ENCODE results near the gene SPAG16.
"Not testable (repeated sequence)": the region's sequence is repeated elsewhere in the genome, so short reads cannot be mapped to it uniquely, and the experiment has no call there.

Gene SPAG16

DNA sequence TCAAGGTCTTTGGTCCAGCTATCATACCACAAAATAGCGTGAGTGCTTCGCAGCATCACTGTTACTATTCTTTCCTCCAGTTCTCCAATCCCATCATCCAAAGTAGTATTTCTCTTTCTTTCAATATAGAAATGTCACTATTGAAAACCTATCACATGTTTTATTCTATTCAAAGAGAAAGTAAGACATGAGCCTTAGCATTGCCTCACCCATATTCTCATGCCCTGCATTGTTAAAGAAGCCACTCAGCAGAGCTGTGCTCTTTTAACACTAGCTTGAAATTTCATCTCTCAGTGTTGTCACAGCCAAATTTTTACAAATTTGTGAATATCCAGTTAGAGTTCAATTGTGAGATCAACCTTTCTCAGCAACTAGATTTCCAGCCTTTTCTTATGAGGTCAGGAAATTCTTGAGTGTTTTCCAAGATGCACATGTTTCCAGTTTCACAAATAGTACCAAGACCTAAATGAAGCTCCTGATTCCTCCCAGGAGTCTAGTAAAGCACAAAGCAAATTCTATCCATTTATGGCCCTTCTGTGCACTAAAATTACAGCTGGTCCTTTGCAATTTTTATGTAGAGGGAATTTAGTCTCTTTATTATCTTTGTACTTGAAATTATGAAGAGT, 343.7 kb downstream of the SPAG16 start:
- no peak overlapping the region for H3K27ac Mint-ChIP-seq
- H3K36me3 Mint-ChIP-seq (ENCODE audit: low read depth): no peaks in the 10 kb centered on the region
- no peaks in the 10 kb centered on the region for H3K27me3 Mint-ChIP-seq (ENCODE audit: low read depth)
- no peaks in the 10 kb centered on the region for H3K9me3 Mint-ChIP-seq
- H3K4me3 Mint-ChIP-seq: no peak overlapping the region
- no peaks in the 10 kb centered on the region for H3K4me1 Mint-ChIP-seq (ENCODE audit: low read depth)

DNA sequence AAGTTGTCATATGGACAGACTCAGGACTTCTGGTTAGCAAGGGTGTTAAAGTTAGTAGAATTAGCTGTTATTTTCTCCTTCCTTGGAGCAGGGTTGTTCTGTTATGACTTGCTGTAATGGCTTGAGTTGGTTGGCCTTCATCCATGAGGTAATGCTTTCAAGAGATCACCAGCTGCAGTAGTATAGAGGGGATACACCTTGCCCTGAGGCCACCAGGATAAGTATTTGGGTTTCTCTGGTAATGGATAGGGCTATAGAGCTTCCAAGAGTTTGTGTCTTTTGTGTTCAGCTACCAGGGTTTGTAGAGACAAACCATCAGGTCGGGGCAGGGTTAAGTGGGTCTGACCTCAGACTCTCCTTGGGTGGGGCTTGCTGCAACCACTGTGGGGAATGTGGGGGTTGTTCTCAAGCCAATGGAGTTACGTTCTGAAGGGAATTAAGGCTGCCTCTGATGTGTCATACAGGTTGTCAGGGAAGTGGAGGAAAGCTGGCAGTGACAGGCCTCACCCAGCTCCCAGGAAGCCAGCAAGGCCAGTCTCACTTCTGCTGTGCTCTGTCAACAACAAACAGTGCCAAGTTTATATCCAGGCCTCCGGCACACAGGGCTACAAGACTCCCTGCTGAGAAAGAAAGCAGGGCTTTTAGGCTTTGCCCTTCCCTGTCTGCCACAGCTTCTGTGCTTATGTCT, 356.6 kb downstream of the SPAG16 start:
- H3K9me3 Mint-ChIP-seq: peaks cover 3% of the 10 kb centered on the region
- H3K27ac Mint-ChIP-seq: no peak overlapping the region

DNA sequence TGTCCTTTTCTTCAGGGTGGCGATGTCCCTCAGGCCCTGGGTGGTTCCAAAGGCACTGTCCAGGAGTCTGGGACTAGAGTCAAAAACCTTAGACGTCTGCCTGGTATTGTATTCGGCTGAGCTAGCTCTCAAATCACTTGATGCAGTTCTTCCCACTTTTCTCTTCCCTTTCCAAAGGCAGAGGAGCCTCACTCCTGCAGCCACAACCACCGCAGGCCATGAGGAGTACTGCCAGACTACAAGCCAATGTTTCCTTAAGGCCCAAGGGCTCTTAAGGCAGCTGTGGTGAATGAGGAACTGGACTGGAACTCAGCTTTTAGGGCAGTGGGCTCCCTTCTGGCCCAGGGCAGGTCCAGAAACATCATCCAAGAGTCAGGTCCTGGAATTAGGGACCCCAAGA, 360.7 kb downstream of the SPAG16 start:
- no peaks in the 10 kb centered on the region for H3K27me3 Mint-ChIP-seq (ENCODE audit: low read depth)
- no peak overlapping the region for H3K4me3 Mint-ChIP-seq
- peaks cover 3% of the 10 kb centered on the region for H3K9me3 Mint-ChIP-seq
- H3K27ac Mint-ChIP-seq: no peak overlapping the region
- no peaks in the 10 kb centered on the region for H3K4me1 Mint-ChIP-seq (ENCODE audit: low read depth)
- H3K36me3 Mint-ChIP-seq (ENCODE audit: low read depth): no peaks in the 10 kb centered on the region

More for the DNA sequence above, 356.6 kb downstream of the SPAG16 start:
- no peaks in the 10 kb centered on the region for H3K27me3 Mint-ChIP-seq (ENCODE audit: low read depth)
- H3K36me3 Mint-ChIP-seq (ENCODE audit: low read depth): no peaks in the 10 kb centered on the region
- no peaks in the 10 kb centered on the region for H3K4me1 Mint-ChIP-seq (ENCODE audit: low read depth)
- H3K4me3 Mint-ChIP-seq: no peak overlapping the region

DNA sequence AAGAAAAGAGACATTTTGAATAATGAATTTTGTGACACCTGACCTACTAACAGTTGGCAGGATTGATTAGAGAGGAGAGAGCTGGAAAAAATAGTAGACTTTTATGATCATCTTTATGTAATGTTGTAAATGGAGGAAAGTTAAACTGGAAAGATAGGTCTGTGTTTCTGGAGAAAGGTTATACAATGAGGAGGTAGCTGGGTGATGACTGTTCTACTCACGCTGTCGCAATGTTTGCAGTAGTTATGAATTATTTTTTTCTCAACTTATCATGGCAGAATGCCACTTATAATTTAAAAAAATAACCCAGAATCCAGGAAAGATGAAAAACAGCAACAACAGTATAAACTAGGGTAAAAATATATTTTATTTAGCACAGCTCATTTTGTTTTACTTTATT, 364.9 kb downstream of the SPAG16 start:
- Mint-ChIP-seq H3K4me3 (no peak overlapping the region), H3K4me1 (ENCODE audit: low read depth) (no peaks in the 10 kb centered on the region), H3K9me3 (no peaks in the 10 kb centered on the region), H3K36me3 (ENCODE audit: low read depth) (no peaks in the 10 kb centered on the region), H3K27me3 (ENCODE audit: low read depth) (no peaks in the 10 kb centered on the region), H3K27ac (no peak overlapping the region)

DNA sequence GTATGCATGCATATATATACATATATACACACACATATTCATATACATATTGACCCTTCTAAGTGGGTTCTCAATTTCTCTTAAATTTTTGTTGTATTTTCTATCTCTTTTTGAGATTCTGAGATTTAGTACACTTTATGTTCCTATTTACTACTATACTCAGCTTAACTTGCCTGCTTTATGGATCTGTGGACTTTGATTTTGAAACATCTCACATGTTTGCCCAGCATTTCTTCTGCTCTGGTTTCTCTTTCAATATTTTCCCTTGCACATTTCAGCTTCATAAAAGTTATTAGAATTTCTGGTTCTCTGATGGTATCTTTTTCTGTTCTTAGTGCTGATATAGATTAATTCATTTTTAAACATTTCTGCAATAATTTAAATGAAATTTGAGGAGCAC, 380.6 kb downstream of the SPAG16 start:
- H3K36me3 Mint-ChIP-seq (ENCODE audit: low read depth): no peaks in the 10 kb centered on the region
- peaks cover 7% of the 10 kb centered on the region for H3K9me3 Mint-ChIP-seq
- H3K4me3 Mint-ChIP-seq: no peak overlapping the region
- H3K4me1 Mint-ChIP-seq (ENCODE audit: low read depth): no peaks in the 10 kb centered on the region
- no peak overlapping the region for H3K27ac Mint-ChIP-seq
- H3K27me3 Mint-ChIP-seq (ENCODE audit: low read depth): no peaks in the 10 kb centered on the region

DNA sequence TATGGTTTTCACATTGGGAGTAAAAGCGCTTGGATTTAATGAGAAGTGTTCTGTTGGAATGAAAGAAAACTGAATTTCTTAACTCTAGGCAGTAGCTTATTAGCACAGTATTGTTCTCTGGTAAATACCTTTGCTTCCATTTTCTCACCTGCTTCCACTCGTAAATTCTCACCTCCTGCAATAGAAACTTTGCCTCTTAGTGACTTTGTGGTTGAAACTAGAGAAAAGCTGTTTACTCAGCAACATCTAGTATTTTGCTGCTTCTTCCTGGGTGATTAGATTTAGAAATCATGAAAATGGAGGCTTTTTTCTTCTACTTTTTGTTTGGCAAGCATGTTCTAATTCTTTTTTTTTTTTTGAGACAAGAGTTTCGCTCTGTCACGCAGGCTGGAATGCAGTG, 385.4 kb downstream of the SPAG16 start:
- Mint-ChIP-seq H3K27ac (no peak overlapping the region), H3K27me3 (ENCODE audit: low read depth) (no peaks in the 10 kb centered on the region), H3K36me3 (ENCODE audit: low read depth) (no peaks in the 10 kb centered on the region), H3K4me1 (ENCODE audit: low read depth) (no peaks in the 10 kb centered on the region), H3K9me3 (peaks cover 13% of the 10 kb centered on the region), H3K4me3 (no peak overlapping the region)

DNA sequence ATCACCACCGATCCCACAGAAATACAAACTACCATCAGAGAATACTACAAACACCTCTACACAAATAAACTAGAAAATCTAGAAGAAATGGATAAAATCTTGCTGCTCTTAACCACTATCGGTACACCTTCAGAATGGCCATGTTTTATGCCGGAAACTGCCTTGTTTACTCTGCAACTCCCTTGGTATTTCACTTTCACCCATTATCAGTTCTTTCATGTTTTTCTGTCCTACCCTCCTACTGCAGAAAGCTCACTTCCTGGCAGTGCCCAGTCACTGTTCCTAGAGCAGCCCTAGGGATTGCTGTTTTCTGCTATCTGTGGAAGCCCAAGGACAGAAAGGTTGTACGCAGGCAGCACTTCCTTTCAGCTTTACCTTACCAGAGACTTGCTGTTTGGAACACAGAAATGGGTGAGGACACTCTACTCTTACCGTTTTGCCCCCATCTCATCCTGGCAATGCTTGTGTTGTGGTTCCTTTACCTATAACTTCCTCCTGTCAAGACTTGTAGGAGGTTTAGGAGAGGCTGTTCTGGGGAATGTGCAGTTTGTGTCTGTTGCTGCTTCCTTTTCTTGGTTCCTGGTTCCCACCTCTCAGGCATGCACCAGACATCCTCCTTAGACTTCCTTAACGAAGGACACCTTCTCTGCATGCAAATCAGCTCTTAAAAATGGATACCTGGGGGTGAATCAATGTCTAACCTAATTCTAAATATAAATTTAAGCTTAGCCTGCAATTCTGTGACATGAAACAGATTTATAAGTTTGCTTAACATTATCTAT, 394.4 kb downstream of the SPAG16 start:
- Mint-ChIP-seq H3K27me3 (ENCODE audit: low read depth) (no peaks in the 10 kb centered on the region), H3K9me3 (no peaks in the 10 kb centered on the region), H3K4me3 (no peak overlapping the region), H3K36me3 (ENCODE audit: low read depth) (no peaks in the 10 kb centered on the region), H3K27ac (no peak overlapping the region), H3K4me1 (ENCODE audit: low read depth) (no peaks in the 10 kb centered on the region)

DNA sequence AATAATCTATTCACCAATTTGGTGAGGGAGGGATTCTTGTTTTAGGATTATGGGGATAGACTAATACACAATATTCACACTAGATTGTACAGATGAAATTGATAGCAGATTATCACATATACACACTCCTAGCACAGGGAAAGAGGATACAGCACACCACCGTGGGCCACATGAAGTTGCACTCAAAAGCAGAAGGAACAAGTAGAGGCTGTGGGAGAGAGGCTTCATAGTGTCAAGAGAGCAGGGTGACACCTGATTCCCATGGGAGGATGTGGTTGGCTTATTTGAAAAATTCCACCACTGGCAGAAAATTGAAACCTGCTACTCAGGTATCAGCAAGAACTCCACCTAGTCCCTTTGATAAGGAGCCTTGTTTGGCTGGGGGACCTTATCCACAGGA, 395.6 kb downstream of the SPAG16 start:
- no peaks in the 10 kb centered on the region for H3K36me3 Mint-ChIP-seq (ENCODE audit: low read depth)
- H3K4me3 Mint-ChIP-seq: no peak overlapping the region
- no peaks in the 10 kb centered on the region for H3K4me1 Mint-ChIP-seq (ENCODE audit: low read depth)
- no peak overlapping the region for H3K27ac Mint-ChIP-seq
- no peaks in the 10 kb centered on the region for H3K9me3 Mint-ChIP-seq
- H3K27me3 Mint-ChIP-seq (ENCODE audit: low read depth): no peaks in the 10 kb centered on the region

DNA sequence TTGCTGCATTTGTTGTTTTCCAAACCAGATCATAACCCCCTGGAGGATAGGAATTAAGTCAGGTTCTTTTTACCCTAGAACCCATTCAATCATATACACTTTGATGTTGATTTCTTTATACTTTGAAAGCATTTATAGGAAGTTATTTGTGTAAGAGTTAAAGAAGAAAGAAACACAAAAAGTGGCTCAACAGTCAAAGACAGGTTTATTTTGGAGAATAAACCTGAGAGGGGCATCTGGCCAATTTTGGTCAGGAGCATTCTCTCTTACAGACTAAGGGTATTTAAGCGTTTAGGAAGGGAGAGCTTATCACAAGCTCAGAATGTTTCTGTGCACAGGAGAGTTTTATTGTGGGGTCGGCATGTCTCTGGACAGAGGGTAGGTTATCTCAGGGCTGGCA, 398.0 kb downstream of the SPAG16 start:
- Mint-ChIP-seq H3K27ac (no peak overlapping the region), H3K36me3 (ENCODE audit: low read depth) (no peaks in the 10 kb centered on the region), H3K4me1 (ENCODE audit: low read depth) (no peaks in the 10 kb centered on the region), H3K27me3 (ENCODE audit: low read depth) (no peaks in the 10 kb centered on the region), H3K4me3 (no peak overlapping the region), H3K9me3 (no peaks in the 10 kb centered on the region)

DNA sequence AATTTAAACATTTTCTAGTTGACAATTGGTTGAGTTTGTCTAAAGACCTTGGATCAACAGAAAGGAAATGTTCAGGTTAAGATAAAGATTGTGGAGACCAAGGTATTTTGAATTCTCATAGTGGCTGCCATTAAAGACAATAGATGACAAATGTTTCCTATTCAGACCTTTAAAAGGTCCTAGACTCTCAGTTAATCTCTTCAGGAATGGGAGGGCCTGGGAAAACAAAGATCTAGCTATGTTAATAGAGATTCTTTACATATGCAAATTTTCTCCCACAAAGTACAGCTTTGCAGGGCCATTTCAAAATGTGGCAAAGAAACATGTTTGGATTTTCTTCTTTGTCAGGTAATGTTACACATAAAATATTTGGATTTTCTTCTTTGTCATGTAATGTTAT, 403.9 kb downstream of the SPAG16 start:
- no peaks in the 10 kb centered on the region for H3K9me3 Mint-ChIP-seq
- H3K4me3 Mint-ChIP-seq: no peak overlapping the region
- no peaks in the 10 kb centered on the region for H3K4me1 Mint-ChIP-seq (ENCODE audit: low read depth)
- no peaks in the 10 kb centered on the region for H3K27me3 Mint-ChIP-seq (ENCODE audit: low read depth)
- no peak overlapping the region for H3K27ac Mint-ChIP-seq
- no peaks in the 10 kb centered on the region for H3K36me3 Mint-ChIP-seq (ENCODE audit: low read depth)

DNA sequence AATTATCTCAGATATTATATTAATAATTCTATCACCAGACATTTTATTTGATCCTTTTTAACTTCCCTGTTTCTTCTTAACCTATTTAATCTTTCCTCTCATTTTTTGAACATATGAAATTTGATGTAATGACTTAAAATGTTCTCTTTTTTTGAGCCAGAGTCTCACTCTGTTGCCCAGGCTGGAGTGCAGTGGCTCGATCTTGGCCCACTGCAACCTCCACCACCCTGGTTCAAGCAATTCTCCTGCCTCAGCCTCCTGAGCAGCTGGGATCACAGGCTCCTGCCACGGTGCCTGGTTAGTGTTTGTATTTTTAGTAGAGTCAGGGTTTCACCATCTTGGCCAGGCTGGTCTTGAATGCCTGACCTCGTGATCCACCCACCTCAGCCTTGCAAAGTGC, 404.6 kb downstream of the SPAG16 start:
- not testable (repeated sequence) for H3K4me3 Mint-ChIP-seq; H3K27me3 Mint-ChIP-seq (ENCODE audit: low read depth); H3K9me3 Mint-ChIP-seq; H3K27ac Mint-ChIP-seq; H3K4me1 Mint-ChIP-seq (ENCODE audit: low read depth); H3K36me3 Mint-ChIP-seq (ENCODE audit: low read depth)

DNA sequence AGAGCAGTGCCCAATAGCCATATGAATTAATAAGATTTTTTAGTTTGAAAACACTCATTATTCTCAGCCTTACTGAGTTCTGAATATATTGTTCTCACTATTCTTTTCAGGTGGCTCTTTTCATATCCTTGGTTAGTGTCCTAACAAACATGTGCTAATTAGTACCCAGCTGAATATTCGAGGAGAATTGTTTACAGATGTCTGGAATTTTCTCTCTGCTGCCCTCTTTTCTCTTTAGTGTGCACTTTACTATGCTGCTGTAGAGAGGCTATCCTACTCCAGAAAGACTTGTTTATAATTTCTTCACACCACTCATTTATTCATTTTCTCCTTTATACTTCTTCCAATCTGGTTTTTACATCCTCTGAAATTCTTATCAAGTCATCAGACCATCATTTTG, 405.3 kb downstream of the SPAG16 start:
- Mint-ChIP-seq H3K9me3 (no peaks in the 10 kb centered on the region), H3K27me3 (ENCODE audit: low read depth) (no peaks in the 10 kb centered on the region), H3K36me3 (ENCODE audit: low read depth) (no peaks in the 10 kb centered on the region), H3K4me3 (no peak overlapping the region), H3K27ac (no peak overlapping the region), H3K4me1 (ENCODE audit: low read depth) (no peaks in the 10 kb centered on the region)

DNA sequence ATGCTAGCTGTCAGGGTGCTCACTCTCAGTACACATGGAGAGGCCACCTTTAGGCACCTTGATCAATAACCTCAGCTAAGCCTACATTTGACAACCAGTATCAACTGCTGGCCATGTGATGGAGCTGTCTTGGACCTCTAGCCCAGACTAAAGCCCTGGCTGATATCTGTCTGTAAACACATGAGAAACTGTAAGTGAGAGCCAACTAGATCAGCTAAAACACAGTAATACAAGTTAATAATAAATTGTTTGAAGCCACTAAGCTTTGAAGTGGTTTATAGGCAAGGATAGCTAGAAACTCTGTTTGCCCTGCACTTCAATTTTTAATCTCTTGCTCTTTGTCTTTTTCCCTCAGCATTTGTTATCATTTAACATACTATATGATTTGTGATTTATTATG, 407.1 kb downstream of the SPAG16 start:
- Mint-ChIP-seq H3K36me3 (ENCODE audit: low read depth) (no peaks in the 10 kb centered on the region), H3K4me1 (ENCODE audit: low read depth) (no peaks in the 10 kb centered on the region), H3K27ac (no peak overlapping the region), H3K9me3 (no peaks in the 10 kb centered on the region), H3K4me3 (no peak overlapping the region), H3K27me3 (ENCODE audit: low read depth) (no peaks in the 10 kb centered on the region)

DNA sequence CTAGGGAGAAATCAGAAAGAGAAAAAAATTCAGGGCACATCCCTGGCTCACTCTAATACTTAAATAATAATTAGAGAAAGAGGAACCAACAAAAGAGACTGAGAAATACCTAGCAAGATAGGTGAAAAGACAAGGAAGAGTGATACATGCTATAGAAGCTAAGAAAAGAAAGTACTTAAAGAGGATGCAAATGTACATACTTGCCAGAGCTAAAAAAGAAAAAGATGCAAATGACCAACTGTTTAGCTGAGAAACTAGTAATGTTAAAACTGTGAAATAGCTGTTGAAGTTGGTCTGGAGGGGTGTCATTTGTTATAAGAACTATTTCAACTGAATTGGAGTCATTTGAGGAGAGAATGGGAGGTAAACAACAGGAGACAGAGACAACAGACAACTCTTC, 412.2 kb downstream of the SPAG16 start:
- Mint-ChIP-seq H3K4me3 (no peak overlapping the region), H3K9me3 (no peaks in the 10 kb centered on the region), H3K27me3 (ENCODE audit: low read depth) (no peaks in the 10 kb centered on the region), H3K4me1 (ENCODE audit: low read depth) (no peaks in the 10 kb centered on the region), H3K27ac (no peak overlapping the region), H3K36me3 (ENCODE audit: low read depth) (no peaks in the 10 kb centered on the region)

DNA sequence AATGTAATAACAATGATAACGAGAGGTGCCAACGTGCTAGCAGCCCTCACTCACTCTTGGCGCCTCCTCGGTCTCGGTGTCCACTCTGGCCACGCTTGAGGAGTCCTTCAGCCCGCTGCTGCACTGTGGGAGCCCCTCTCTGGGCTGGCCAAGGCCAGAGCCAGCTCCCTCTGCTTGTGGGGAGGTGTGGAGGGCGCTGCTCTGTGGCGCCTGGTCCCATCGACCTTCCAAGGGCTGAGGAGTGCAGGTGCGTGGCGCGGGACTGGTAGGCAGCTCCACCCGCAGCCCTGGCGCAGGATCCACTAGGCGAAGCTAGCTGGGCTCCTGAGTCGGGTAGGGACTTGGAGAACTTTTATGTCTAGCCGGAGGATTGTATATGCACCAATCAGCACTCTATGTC, 417.1 kb downstream of the SPAG16 start:
- not testable (repeated sequence) for H3K4me3 Mint-ChIP-seq; H3K27ac Mint-ChIP-seq; H3K36me3 Mint-ChIP-seq (ENCODE audit: low read depth); H3K9me3 Mint-ChIP-seq; H3K4me1 Mint-ChIP-seq (ENCODE audit: low read depth); H3K27me3 Mint-ChIP-seq (ENCODE audit: low read depth)
